PC-3 (cell line): ENCODE data around the gene DNAH1. TPM values are rescaled to one million over a fixed set of nuclear protein-coding genes. Genes with fewer than 3 reads are reported as not detected.

Experiments used
- ATAC-seq: fragments of 200-7000 bp; cut with Tn5 transposase; 2 replicates; pipeline ENCODE4 v1.9.1; 2020; ENCODE audit warnings: mild to moderate bottlenecking, moderate library complexity
- BruUV-seq: library from RNA; stranded (reverse); fragments of 400-500 nt; replicated peaks from 2 replicates; lab custom pipeline; 2021; lab: Mats Ljungman, UMichigan
- CTCF ChIA-PET: fragments of 300-600 bp; sonication (Branson Sonifier 250); formaldehyde crosslinking; loops from one replicate; lab custom pipeline; 2022; ENCODE audit warnings: antibody characterized with exemption; lab: Charles Lee
- POLR2A ChIA-PET: fragments of 300-600 bp; sonication (Branson Sonifier 250); formaldehyde crosslinking; loops from one replicate; lab custom pipeline; 2022; ENCODE audit warnings: antibody characterized with exemption; ENCODE audit not compliant: unreplicated experiment; lab: Charles Lee
- DNase-seq: peaks from one replicate; pipeline ENCODE4 v3.0.0-alpha.2; 2015
- H2AFZ ChIP-seq: fragments of 300-600 bp; sonication (generic); 2 replicates; pipeline ENCODE4 v1.6.0; 2016; ENCODE audit warnings: antibody characterized with exemption, low read length
- H3F3A ChIP-seq: fragments of 300-600 bp; sonication (generic); one replicate; pipeline ENCODE4 v1.6.0; 2017; ENCODE audit warnings: antibody characterized with exemption, low read length, control low read depth, mild to moderate bottlenecking; ENCODE audit not compliant: unreplicated experiment
- H3K27ac ChIP-seq: fragments of 300-600 bp; sonication (generic); 2 replicates; pipeline ENCODE4 v1.5.1; 2016; ENCODE audit warnings: mild to moderate bottlenecking, low read length
- H3K27me3 ChIP-seq: fragments of 300-600 bp; sonication (generic); 2 replicates; pipeline ENCODE4 v1.6.1; 2016; ENCODE audit warnings: low read length, mixed read lengths
- H3K36me3 ChIP-seq: fragments of 300-600 bp; sonication (generic); 2 replicates; pipeline ENCODE4 v1.6.1; 2016; ENCODE audit warnings: low read depth, mixed run types, low read length, mixed read lengths
- H3K4me1 ChIP-seq: fragments of 300-600 bp; sonication (generic); 2 replicates; pipeline ENCODE4 v1.5.1; 2016; ENCODE audit warnings: low read length; ENCODE audit not compliant: insufficient read depth
- H3K4me2 ChIP-seq: fragments of 300-600 bp; sonication (generic); 2 replicates; pipeline ENCODE4 v1.6.0; 2016; ENCODE audit warnings: low read length
- H3K4me3 ChIP-seq: fragments of 300-600 bp; sonication (generic); 2 replicates; pipeline ENCODE4 v1.5.1; 2016; ENCODE audit warnings: mild to moderate bottlenecking, low read length, mixed read lengths
- H3K79me2 ChIP-seq: fragments of 300-600 bp; sonication (generic); 2 replicates; pipeline ENCODE4 v1.6.1; 2017; ENCODE audit warnings: low read length, mixed read lengths
- H3K9ac ChIP-seq: fragments of 300-600 bp; sonication (generic); 2 replicates; pipeline ENCODE4 v1.6.0; 2016; ENCODE audit warnings: mild to moderate bottlenecking, low read length
- H3K9me2 ChIP-seq: fragments of 300-600 bp; sonication (generic); replicated peaks from 2 replicates; pipeline ENCODE4 v1.6.1; 2016; ENCODE audit warnings: mixed run types, low read length, mixed read lengths
- H3K9me3 ChIP-seq: fragments of 300-600 bp; sonication (generic); 2 replicates; pipeline ENCODE4 v1.6.1; 2016; ENCODE audit warnings: low read length, mixed read lengths
- H4K20me1 ChIP-seq: fragments of 300-600 bp; sonication (generic); 2 replicates; pipeline ENCODE4 v1.6.1; 2016; ENCODE audit warnings: low read length, mixed read lengths
- CTCF ChIP-seq: fragments of 300-600 bp; sonication (generic); conservative IDR thresholded peaks from 2 replicates; pipeline ENCODE4 v1.5.1; 2017; ENCODE audit warnings: antibody characterized with exemption, low read depth, mild to moderate bottlenecking, low read length
- EZH2 ChIP-seq: fragments of 300-600 bp; sonication (generic); IDR thresholded peaks from one replicate; pipeline ENCODE4 v1.6.1; 2017; ENCODE audit warnings: antibody characterized with exemption, mild to moderate bottlenecking, low read length; ENCODE audit not compliant: unreplicated experiment
- EZH2phosphoT487 ChIP-seq: fragments of 300-600 bp; sonication (generic); IDR thresholded peaks from 2 replicates; pipeline ENCODE4 v1.6.1; 2018; ENCODE audit warnings: mild to moderate bottlenecking, antibody characterized with exemption, low read length, borderline replicate concordance
- intact Hi-C: fragments of 100-400 bp; cut with micrococcal nuclease; formaldehyde crosslinking; loops from 2 replicates; pipeline ENCODE4 v1.9.0; 2023
- total RNA-seq: library from RNA; depleted of rRNA; stranded (reverse); fragments of >200 nt; gene quantifications from 2 replicates; pipeline ENCODE4 v1.2.3, GENCODE V29; 2014

Gene DNAH1
- total RNA-seq, 1 experiment from 2014 or later, result 2.2 TPM

- intact Hi-C loops, result no loop called here
- H3K36me3 ChIP-seq, result no peaks in the 10 kb centered on the region
- ChIA-PET CTCF (no interaction called here), POLR2A (no interaction called here)
- H3K9me3 ChIP-seq, result no peaks in the 10 kb centered on the region
- H3F3A ChIP-seq, result no peaks in the 10 kb centered on the region
- no peaks in the 10 kb centered on the region for H3K9me2 ChIP-seq
- no peaks in the 10 kb centered on the region for H3K27me3 ChIP-seq
- H4K20me1 ChIP-seq, result no peaks in the 10 kb centered on the region
- H3K27ac ChIP-seq, result no peak overlapping the region
- BruUV-seq, result no TSS peak
- ATAC-seq, result no peak
- no peak overlapping the region for H2AFZ ChIP-seq
- TF ChIP-seq EZH2phosphoT487, result no peak
- TF ChIP-seq CTCF, result no peak
- no peak for TF ChIP-seq EZH2
- DNase-seq, result no peak
- no peak overlapping the region for H3K4me2 ChIP-seq
- H3K4me1 ChIP-seq, result no peaks in the 10 kb centered on the region
- H3K4me3 ChIP-seq, result no peak overlapping the region
- no peak overlapping the region for H3K9ac ChIP-seq
- no peaks in the 10 kb centered on the region for H3K79me2 ChIP-seq
Measured at GRCh38 chr3:52323526-52324295, 7.6 kb downstream of the DNAH1 start.

GRCh38 chr3:52324676-52325075 lies 8.6 kb downstream of the DNAH1 start:
- Histone ChIP-seq H3K4me3 (no peak overlapping the region), H3K4me2 (no peak overlapping the region), H3K9me3 (no peaks in the 10 kb centered on the region), H4K20me1 (no peaks in the 10 kb centered on the region), H3K9ac (no peak overlapping the region), H3K79me2 (no peaks in the 10 kb centered on the region), H3K27me3 (no peaks in the 10 kb centered on the region), H3F3A (no peaks in the 10 kb centered on the region), H3K36me3 (no peaks in the 10 kb centered on the region), H2AFZ (no peak overlapping the region), H3K27ac (no peak overlapping the region), H3K4me1 (no peaks in the 10 kb centered on the region), H3K9me2 (no peaks in the 10 kb centered on the region)
- no TSS peak for BruUV-seq
- intact Hi-C loops, result no loop called here
- no peak for TF ChIP-seq EZH2
- no peak for TF ChIP-seq EZH2phosphoT487
- no peak for TF ChIP-seq CTCF
- no peak for DNase-seq
- no peak for ATAC-seq
- CTCF ChIA-PET, result no interaction called here
- POLR2A ChIA-PET, result no interaction called here

- ATAC-seq, result no peak
- no peaks in the 10 kb centered on the region for H3K4me1 ChIP-seq
- BruUV-seq, result no TSS peak
- H3K9me2 ChIP-seq, result no peaks in the 10 kb centered on the region
- H3K4me3 ChIP-seq, result no peak overlapping the region
- no peak for DNase-seq
- H3K9me3 ChIP-seq, result no peaks in the 10 kb centered on the region
- no peaks in the 10 kb centered on the region for H3K79me2 ChIP-seq
- H4K20me1 ChIP-seq, result no peaks in the 10 kb centered on the region
- POLR2A ChIA-PET, result no interaction called here
- no peak overlapping the region for H3K4me2 ChIP-seq
- no peak overlapping the region for H3K27ac ChIP-seq
- no peaks in the 10 kb centered on the region for H3K36me3 ChIP-seq
- no peaks in the 10 kb centered on the region for H3K27me3 ChIP-seq
- no peak overlapping the region for H2AFZ ChIP-seq
- TF ChIP-seq EZH2phosphoT487 (no peak), EZH2 (no peak)
- H3K9ac ChIP-seq, result no peak overlapping the region
- intact Hi-C loops, result no loop called here
- CTCF ChIA-PET, result no interaction called here
- H3F3A ChIP-seq, result no peaks in the 10 kb centered on the region
Measured at GRCh38 chr3:52325686-52326085, 9.6 kb downstream of the DNAH1 start.
